ENCODE data around the gene POC1A.

POC1A gene

DNA sequence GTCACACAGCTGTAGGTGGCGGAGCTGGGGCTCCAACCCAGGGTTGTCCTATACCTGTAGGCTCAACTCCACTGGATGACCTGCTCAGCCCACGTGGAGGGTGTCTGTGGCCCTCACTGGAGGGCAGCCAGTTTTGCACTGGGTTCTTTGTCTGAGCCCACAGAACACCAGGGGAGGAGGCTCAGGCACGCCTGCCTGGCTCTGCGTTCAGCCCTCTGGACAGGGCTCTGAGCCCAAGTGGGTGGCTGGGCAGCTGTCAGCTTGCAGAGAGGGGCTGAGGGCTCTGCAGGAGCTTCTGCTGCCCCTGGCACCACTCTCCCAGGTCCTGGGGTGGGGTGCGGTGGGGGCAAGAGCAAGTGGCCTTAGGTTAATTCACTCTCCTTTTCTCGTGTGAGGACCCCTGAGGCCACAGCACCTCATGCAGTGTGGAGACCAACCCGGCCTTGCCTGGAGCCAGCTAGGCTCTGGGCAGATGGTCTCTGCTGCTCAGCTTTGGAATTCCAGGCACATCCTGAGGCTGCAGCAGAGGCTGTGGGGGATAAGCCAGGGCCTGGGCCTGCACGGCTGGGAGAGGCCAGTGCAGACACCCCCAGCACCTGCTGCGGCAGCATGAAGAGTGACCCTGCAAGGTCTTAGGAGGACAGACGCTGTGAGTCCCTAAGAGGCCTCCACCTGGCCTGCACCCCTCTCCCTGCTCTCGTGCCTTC, 121.4 kb downstream of the POC1A start:
- no peaks in the 10 kb centered on the region for H3K4me1 Mint-ChIP-seq (ENCODE audit: low read depth)
- H3K27me3 Mint-ChIP-seq = no peaks in the 10 kb centered on the region
- no peaks in the 10 kb centered on the region for H3K9me3 Mint-ChIP-seq
- no peak overlapping the region for H3K27ac Mint-ChIP-seq
- no peaks in the 10 kb centered on the region for H3K36me3 Mint-ChIP-seq (ENCODE audit: low read depth)
- H3K4me3 Mint-ChIP-seq = no peak overlapping the region

DNA sequence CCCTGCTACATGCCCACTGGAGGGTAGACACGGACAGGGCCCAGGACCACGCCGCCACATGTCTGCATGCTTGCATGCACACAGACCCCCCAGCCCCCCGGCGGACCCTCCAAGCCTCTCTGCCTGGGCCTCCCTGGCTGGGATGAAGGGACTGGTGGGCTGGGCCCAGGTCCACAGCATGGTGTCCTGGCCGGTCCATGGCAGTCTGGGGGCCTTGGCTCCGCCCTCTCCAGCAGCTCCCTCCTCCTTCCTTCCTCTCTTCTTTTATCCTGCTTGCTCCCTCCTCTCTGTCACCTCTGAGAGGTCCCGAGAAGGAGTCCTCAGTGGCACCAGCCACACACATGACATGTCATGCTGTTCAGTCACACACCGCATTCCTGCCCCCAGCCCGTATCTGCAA, 122.3 kb downstream of the POC1A start:
- Mint-ChIP-seq H3K9me3 (no peaks in the 10 kb centered on the region), H3K4me3 (no peak overlapping the region), H3K27me3 (no peaks in the 10 kb centered on the region), H3K4me1 (ENCODE audit: low read depth) (no peaks in the 10 kb centered on the region), H3K36me3 (ENCODE audit: low read depth) (no peaks in the 10 kb centered on the region), H3K27ac (no peak overlapping the region)

DNA sequence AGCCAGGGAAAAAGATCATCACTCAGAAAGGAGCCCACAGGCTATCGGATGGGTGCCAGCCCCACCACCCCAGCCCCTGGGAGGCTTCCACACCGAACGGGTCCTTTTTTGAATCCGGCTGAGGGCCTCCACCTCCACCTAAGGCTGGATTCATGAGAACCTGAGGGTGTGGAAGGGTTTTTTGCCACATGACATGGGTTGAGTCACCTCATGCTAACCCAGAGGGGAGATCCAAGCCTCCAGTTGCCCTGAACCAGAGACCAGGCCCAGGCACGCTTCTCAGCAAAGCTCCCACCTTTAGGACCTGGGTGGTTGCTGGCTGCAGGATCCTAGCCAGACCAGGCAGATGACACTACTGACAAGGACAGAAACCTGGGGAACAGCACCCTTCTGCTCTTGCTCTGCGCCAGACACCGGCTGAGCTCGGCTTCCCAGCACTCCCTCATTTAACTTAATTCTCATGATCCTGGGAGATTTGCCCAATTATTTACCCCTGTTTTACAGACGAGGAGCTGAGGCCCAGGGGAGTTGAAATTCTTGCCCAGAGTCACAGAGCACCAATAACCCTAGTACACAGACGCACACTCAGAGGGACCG, 123.4 kb downstream of the POC1A start:
- H3K27ac Mint-ChIP-seq = no peak overlapping the region
- H3K27me3 Mint-ChIP-seq = no peaks in the 10 kb centered on the region
- H3K4me1 Mint-ChIP-seq (ENCODE audit: low read depth) = no peaks in the 10 kb centered on the region
- H3K4me3 Mint-ChIP-seq = no peak overlapping the region
- no peaks in the 10 kb centered on the region for H3K36me3 Mint-ChIP-seq (ENCODE audit: low read depth)
- no peaks in the 10 kb centered on the region for H3K9me3 Mint-ChIP-seq

DNA sequence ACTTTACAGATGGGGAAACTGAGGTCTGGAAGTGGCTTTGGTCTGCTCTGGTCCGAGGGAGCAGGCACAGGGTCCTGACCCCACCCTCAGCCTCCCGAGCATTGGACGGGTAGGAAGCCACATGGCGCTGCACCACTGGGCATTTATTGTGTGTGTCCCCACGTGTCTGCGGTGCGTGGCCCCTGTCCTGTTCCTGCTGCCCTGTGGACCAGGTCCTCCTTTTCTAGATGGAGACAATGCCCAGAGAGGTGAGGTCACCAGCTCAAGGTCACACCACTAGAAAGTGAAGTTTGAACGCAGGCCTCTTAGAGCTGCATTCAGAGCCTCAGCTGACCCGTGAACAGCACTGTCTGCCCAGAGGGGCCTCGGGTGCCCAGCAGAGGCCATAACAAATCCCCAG, 124.7 kb downstream of the POC1A start:
- H3K27ac Mint-ChIP-seq = no peak overlapping the region
- no peaks in the 10 kb centered on the region for H3K9me3 Mint-ChIP-seq
- no peak overlapping the region for H3K4me3 Mint-ChIP-seq
- no peaks in the 10 kb centered on the region for H3K4me1 Mint-ChIP-seq (ENCODE audit: low read depth)
- H3K27me3 Mint-ChIP-seq = no peaks in the 10 kb centered on the region
- H3K36me3 Mint-ChIP-seq (ENCODE audit: low read depth) = no peaks in the 10 kb centered on the region

DNA sequence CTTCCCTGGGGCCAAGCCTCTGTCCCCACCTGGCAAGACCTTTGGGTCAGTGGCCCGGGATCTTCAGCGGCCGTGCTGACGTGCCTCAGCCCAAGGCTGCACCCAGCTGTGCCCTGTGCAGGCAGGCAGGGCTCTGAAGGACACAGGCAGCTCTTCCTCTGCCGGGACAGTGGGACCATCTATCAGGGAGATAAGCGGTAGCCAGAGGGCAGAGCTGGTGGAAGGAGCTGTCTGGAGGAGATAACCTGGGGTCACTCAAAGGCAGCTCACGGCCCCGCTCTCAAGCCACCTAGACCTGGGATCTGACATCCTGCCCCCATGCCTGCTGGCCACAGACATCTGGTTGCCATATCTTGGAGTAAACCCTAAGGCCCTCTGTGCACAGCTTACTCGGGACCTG, 125.2 kb downstream of the POC1A start:
- H3K4me3 Mint-ChIP-seq = no peak overlapping the region
- H3K4me1 Mint-ChIP-seq (ENCODE audit: low read depth) = no peaks in the 10 kb centered on the region
- no peak overlapping the region for H3K27ac Mint-ChIP-seq
- H3K9me3 Mint-ChIP-seq = no peaks in the 10 kb centered on the region
- H3K27me3 Mint-ChIP-seq = no peaks in the 10 kb centered on the region
- H3K36me3 Mint-ChIP-seq (ENCODE audit: low read depth) = no peaks in the 10 kb centered on the region

DNA sequence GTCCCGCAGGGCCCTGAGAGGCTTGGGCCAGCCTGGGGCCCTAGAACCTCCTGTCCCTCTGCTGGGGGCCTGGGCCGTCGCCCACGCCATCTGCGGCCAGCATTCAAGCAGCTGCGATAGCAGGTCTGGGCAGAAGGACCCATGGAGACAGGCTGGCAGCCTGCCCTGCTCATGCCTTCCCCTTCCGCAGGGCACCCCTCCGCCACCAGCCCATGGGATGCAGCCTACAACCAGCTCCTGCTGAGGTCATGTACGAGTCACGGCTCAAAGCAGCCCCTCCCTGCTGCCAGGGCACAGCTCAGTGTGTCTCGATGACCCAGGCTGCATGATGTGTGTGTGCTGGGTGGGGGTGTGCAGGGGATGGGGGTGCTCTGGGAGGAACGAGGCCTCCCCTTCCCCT, 125.7 kb downstream of the POC1A start:
- no peaks in the 10 kb centered on the region for H3K9me3 Mint-ChIP-seq
- H3K27me3 Mint-ChIP-seq = no peaks in the 10 kb centered on the region
- H3K36me3 Mint-ChIP-seq (ENCODE audit: low read depth) = no peaks in the 10 kb centered on the region
- H3K4me1 Mint-ChIP-seq (ENCODE audit: low read depth) = no peaks in the 10 kb centered on the region
- H3K4me3 Mint-ChIP-seq = no peak overlapping the region
- H3K27ac Mint-ChIP-seq = no peak overlapping the region

DNA sequence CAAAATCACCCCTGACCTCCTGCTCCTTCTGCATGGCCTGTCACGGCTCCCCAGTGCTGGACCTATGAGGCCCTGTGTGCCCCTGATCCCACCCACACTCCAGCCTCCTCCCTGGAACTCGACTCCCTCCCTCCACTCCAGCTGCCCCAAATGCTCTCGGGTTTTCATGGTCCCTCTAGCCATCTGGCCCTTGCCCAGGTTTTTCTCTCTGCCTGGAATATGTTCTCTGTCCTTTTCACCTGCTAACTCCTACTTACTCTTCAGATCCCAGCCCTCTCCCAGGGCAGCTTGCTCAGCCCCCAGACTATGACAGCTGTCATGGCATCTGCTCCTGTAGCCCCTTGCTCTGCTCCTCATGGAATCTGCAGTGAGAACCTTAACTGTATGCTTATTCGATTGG, 128.2 kb downstream of the POC1A start:
- H3K36me3 Mint-ChIP-seq (ENCODE audit: low read depth) = no peaks in the 10 kb centered on the region
- H3K27ac Mint-ChIP-seq = no peak overlapping the region
- no peaks in the 10 kb centered on the region for H3K27me3 Mint-ChIP-seq
- no peak overlapping the region for H3K4me3 Mint-ChIP-seq
- H3K9me3 Mint-ChIP-seq = no peaks in the 10 kb centered on the region
- H3K4me1 Mint-ChIP-seq (ENCODE audit: low read depth) = no peaks in the 10 kb centered on the region

DNA sequence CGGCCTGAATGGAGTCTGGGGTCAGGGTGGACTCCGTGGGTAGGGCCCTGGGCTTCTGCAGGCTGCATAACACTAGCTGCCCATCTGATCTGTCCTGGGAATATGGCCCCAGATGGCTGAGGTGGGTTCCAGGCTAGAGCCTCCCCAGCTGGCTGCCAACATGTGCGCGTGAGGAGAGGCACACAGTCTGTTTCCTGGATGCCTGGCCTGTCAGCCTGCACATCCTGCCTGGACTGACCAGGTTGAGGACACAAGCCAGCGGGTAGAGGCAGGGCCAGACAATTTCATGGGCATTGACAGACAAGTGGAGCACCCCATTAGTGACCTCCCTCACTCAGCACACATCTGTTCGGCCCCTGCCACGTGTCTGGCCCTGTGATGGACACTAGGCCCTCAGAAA, 128.8 kb downstream of the POC1A start:
- no peaks in the 10 kb centered on the region for H3K4me1 Mint-ChIP-seq (ENCODE audit: low read depth)
- no peaks in the 10 kb centered on the region for H3K36me3 Mint-ChIP-seq (ENCODE audit: low read depth)
- no peak overlapping the region for H3K4me3 Mint-ChIP-seq
- no peaks in the 10 kb centered on the region for H3K9me3 Mint-ChIP-seq
- H3K27ac Mint-ChIP-seq = no peak overlapping the region
- H3K27me3 Mint-ChIP-seq = no peaks in the 10 kb centered on the region
